ENCODE results near the gene FYTTD1.

DNA sequence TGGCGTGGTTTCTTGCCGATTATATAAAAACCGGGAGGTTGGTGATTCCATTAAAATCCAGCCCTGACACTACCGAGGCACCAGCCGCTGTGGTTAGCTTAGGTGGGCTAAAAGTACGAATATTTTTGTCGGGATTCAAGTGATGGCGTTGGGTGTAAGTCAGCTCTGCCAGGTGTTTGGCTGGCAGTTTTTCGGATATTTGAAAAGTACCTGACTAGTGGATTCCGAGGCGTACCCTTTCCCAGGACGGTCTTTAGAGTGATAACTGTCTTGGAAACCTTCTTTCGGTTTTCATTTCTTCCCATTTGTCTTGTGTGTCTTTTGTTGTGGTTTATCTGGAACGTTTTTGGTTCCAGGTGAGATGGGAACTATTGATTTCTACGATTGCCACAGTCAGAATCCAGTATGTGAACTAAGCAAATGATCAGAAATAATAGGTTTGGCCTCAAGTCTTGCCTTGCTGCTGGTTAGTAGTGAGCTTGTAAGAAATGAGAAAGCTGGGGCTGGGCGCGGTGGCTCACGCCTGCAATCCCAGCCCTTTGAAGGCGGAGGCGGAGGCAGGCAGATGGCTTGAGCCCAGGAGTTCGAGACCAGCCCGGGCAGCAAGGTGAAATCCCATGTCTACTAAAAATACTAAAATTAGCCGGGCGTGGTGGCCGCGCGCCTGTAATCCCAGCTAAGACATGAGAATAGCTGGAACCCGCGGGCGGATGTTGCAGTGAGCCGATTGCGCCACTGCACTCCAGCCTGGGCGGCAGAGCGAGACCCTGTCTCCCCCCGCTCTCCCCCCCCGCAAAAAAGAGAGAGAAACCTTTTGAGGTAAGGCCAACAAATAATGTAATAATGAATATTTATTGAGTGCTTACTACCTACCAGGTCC lies 1.4 kb downstream of the FYTTD1 start:
- TF ChIP-seq CTCF (IDR thresholded peaks at IDR 0.05) (no peak), POLR2A (IDR thresholded peaks at IDR 0.05) (peak in 1 of 2 donors; percentile 0)

Data from thyroid gland (tissue), 4 donors.